Glutamatergic neuron (in vitro differentiated cells): ENCODE measurements around the gene CFHR5. TPM values are rescaled to one million over a fixed set of nuclear protein-coding genes. Genes with fewer than 3 reads are reported as not detected.

Experiments
- DNase-seq: peaks from one replicate; pipeline ENCODE4 v3.0.0; 2022
- H3K27ac Mint-ChIP-seq: one replicate; pipeline ENCODE4 v1.8.0; 2020; ENCODE audit warnings: mild to moderate bottlenecking, mixed read lengths, inconsistent platforms; ENCODE audit not compliant: unreplicated experiment
- H3K27me3 Mint-ChIP-seq: one replicate; pipeline ENCODE4 v1.8.0; 2020; ENCODE audit warnings: mild to moderate bottlenecking, moderate library complexity, mixed read lengths, inconsistent platforms; ENCODE audit not compliant: unreplicated experiment
- H3K36me3 Mint-ChIP-seq: one replicate; pipeline ENCODE4 v1.8.0; 2020; ENCODE audit warnings: mild to moderate bottlenecking, mixed read lengths, inconsistent platforms; ENCODE audit not compliant: unreplicated experiment
- H3K4me1 Mint-ChIP-seq: one replicate; pipeline ENCODE4 v1.8.0; 2020; ENCODE audit warnings: mild to moderate bottlenecking, low read depth, mixed read lengths, inconsistent platforms; ENCODE audit not compliant: unreplicated experiment
- H3K4me3 Mint-ChIP-seq: one replicate; pipeline ENCODE4 v1.8.0; 2020; ENCODE audit warnings: mild to moderate bottlenecking, mixed read lengths, inconsistent platforms; ENCODE audit not compliant: unreplicated experiment
- H3K9me3 Mint-ChIP-seq: one replicate; pipeline ENCODE4 v1.8.0; 2020; ENCODE audit warnings: mild to moderate bottlenecking, moderate library complexity, mixed read lengths, inconsistent platforms; ENCODE audit not compliant: unreplicated experiment
- CTCF ChIP-seq: fragments of 200-600 bp; sonication (generic); IDR thresholded peaks from one replicate; pipeline ENCODE4 v1.5.0; 2021; ENCODE audit not compliant: partially characterized antibody, unreplicated experiment
- total RNA-seq: library from RNA; stranded (reverse); fragmentation: NEBNext Ultra II Directional; extraction: Animal tissue kit (Norgen Biotek cat#: 25700); gene quantifications from one replicate; pipeline ENCODE4 v1.2.1, GENCODE V29; 2021; ENCODE audit not compliant: unreplicated experiment

CFHR5 gene
- total RNA-seq, 1 donor from 2014 or later, result not detected

DNA sequence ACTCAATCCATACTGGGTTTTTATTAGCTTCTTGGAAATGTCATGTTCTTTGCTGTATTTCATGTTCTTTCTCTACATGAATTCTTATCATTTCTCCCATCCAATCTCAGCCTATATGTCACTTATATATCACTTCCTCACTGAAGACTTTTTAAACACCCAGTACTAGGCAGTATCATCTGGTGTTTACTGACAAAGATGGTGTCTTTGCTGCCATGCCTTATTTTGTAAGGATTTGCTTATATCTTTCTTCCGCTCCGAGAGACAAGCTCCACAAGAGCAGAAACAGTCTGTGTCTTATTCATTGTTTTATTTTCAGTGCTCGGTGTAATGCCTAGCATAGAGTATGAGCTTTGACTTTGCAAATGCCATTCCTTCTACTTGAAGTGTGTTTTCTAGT, 59.5 kb downstream of the CFHR5 start:
- TF ChIP-seq CTCF, result no peak
- Mint-ChIP-seq H3K27ac (no peak overlapping the region), H3K4me3 (no peak overlapping the region), H3K36me3 (no peaks in the 10 kb centered on the region), H3K27me3 (no peaks in the 10 kb centered on the region), H3K4me1 (no peaks in the 10 kb centered on the region), H3K9me3 (no peaks in the 10 kb centered on the region)
- no peak for DNase-seq

DNA sequence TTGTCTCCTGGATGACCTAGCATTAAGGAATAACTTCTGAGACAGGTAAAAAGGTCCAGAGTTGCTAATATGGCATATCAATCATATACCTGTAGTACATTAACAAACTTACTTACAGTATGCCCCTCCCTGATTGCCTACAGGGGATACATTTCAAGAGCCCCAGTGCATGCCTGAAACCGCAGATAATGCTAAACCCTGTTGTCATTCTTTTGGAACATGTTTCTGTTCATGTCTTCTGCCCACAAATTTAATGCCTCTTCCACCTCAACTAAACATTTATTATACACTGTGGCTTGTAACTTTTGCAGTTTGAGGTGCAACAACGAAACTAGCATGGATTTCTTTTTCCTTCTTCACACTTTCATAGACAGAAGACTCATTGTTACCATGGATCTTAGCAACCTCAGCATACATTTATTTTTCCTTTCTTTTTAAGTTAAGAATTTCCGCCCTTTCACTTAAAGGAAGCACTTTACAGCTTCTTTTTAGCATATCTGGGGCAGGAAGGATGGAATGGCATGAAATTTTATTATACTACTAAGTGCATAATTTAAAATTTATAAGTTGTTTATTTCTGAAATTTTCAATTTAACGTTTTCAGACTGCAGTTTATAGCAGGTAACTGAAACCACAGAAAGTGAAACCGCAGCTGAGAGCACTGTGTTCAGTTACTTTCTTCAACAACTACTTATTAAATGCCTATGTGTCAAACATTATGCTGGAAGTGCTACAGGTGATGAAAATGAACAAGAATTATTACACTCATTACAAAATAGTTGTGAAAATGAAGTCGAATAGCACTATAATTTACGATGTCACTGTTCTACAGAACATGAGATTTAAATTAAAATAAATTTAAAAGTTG, 64.4 kb downstream of the CFHR5 start:
- no peaks in the 10 kb centered on the region for H3K36me3 Mint-ChIP-seq
- H3K4me1 Mint-ChIP-seq, result no peaks in the 10 kb centered on the region
- no peak for TF ChIP-seq CTCF
- no peaks in the 10 kb centered on the region for H3K9me3 Mint-ChIP-seq
- no peak overlapping the region for H3K27ac Mint-ChIP-seq
- H3K4me3 Mint-ChIP-seq, result no peak overlapping the region
- no peak for DNase-seq
- peaks cover 2% of the 10 kb centered on the region for H3K27me3 Mint-ChIP-seq

DNA sequence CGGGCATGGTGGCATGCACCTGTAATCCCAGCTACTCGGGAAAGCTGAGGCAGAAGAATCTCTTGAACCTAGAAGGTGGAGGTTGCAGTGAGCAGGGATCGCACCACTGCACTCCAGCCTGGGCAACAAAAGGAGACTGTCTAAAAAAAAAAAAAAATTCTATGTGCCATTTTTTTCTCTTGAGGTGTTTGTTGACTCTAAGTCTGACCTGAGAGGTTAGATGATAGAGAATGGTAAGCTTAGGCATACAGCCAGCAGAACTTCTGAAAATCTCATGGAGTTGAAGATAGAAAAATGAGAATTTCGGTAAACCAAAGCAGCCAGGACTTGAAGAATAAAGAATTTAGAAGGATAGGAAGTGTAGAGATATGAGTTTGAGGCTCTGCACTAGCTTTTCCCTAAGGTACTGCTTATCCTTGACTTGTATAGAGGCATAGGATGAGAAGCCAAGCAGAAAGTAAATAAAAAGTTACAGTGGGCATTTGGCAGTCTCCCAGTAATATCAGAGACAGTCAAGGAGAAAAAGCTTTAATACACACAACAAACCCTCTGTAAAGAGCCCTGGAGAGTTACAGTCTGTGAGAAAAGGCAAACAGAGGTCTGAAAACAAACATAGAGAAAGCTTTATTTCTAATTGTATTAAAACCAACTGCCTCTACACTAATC, 65.5 kb downstream of the CFHR5 start:
- Mint-ChIP-seq H3K4me1 (no peaks in the 10 kb centered on the region), H3K36me3 (no peaks in the 10 kb centered on the region), H3K4me3 (no peak overlapping the region), H3K27ac (no peak overlapping the region), H3K27me3 (peaks cover 2% of the 10 kb centered on the region), H3K9me3 (no peaks in the 10 kb centered on the region)
- DNase-seq, result no peak
- no peak for TF ChIP-seq CTCF

- no peaks in the 10 kb centered on the region for H3K36me3 Mint-ChIP-seq
- H3K4me1 Mint-ChIP-seq, result no peaks in the 10 kb centered on the region
- peaks cover 2% of the 10 kb centered on the region for H3K27me3 Mint-ChIP-seq
- no peak overlapping the region for H3K27ac Mint-ChIP-seq
- no peaks in the 10 kb centered on the region for H3K9me3 Mint-ChIP-seq
- TF ChIP-seq CTCF, result no peak
- H3K4me3 Mint-ChIP-seq, result no peak overlapping the region
- no peak for DNase-seq
Measured at GRCh38 chr1:197049100-197049499, 71.7 kb downstream of the CFHR5 start.

Other genes with a start within 250 kb of the CFHR5 start
- gene CFHR3, start 202.7 kb upstream of the CFHR5 start, total RNA-seq, result not detected
- not detected for gene CFHR1, start 157.8 kb upstream of the CFHR5 start, total RNA-seq
- gene CFHR4, start 89.5 kb upstream of the CFHR5 start, total RNA-seq, result not detected
- gene CFHR2, start 33.8 kb upstream of the CFHR5 start, total RNA-seq, result not detected
- not detected for gene F13B, start 89.7 kb downstream of the CFHR5 start, total RNA-seq
- gene ASPM, start 169.1 kb downstream of the CFHR5 start, total RNA-seq, result 5.9 TPM
- gene ZBTB41, start 223.7 kb downstream of the CFHR5 start, total RNA-seq, result 12.0 TPM